CD4-positive, alpha-beta T cell treated with Interferon gamma for 1 hour (primary cell): Measurements from ENCODE around the gene STMN3.
A peak's percentile ranks its signal among the peaks of the same experiment; 100 is the strongest.

Experiments used
- DNase-seq: peaks from one replicate; pipeline ENCODE4 v3.0.0-alpha.2; 2020

STMN3 gene

GRCh38 chr20:63653041-63653973, at the start of gene STMN3:
Gene STMN3 (minus strand): TSS chr20:63653424. CDS start chr20:63653345, 79 bp downstream.
- peak; percentile 65 for DNase-seq

GRCh38 chr20:63702036-63702665, 48.9 kb upstream of the STMN3 start:
- no peak for DNase-seq

GRCh38 chr20:63701329-63702035, 48.3 kb upstream of the STMN3 start:
- DNase-seq, result no peak

- DNase-seq, result no peak
Measured at GRCh38 chr20:63701051-63701328, 47.8 kb upstream of the STMN3 start.

- DNase-seq, result no peak
Measured at GRCh38 chr20:63700199-63701050, 47.2 kb upstream of the STMN3 start.

- no peak for DNase-seq
Measured at GRCh38 chr20:63699466-63700198, 46.4 kb upstream of the STMN3 start.

GRCh38 chr20:63698739-63699465, 45.7 kb upstream of the STMN3 start:
- no peak for DNase-seq

- DNase-seq, result no peak
Measured at GRCh38 chr20:63697868-63698545, 44.8 kb upstream of the STMN3 start.

GRCh38 chr20:63697357-63697867, 44.2 kb upstream of the STMN3 start:
- no peak for DNase-seq

- no peak for DNase-seq
Measured at GRCh38 chr20:63696628-63697356, 43.6 kb upstream of the STMN3 start, which contains the start of gene TNFRSF6B. Gene TNFRSF6B (plus strand): TSS chr20:63696652. CDS start chr20:63696768, 116 bp downstream.

- DNase-seq, result peak; percentile 46
Measured at GRCh38 chr20:63696306-63696627, 43.0 kb upstream of the STMN3 start.

- DNase-seq, result no peak
Measured at GRCh38 chr20:63695424-63696305, 42.4 kb upstream of the STMN3 start.

- DNase-seq, result no peak
Measured at GRCh38 chr20:63694584-63695423, 41.6 kb upstream of the STMN3 start.

GRCh38 chr20:63693733-63694583, 40.7 kb upstream of the STMN3 start:
- DNase-seq, result no peak

GRCh38 chr20:63693083-63693732, 40.0 kb upstream of the STMN3 start:
- no peak for DNase-seq

GRCh38 chr20:63692436-63693082, 39.3 kb upstream of the STMN3 start:
- no peak for DNase-seq
